Measurements from ENCODE around the gene CMBL.
A peak's percentile ranks its signal among the peaks of the same experiment; 100 is the strongest.

Gene CMBL

GRCh38 chr5:10297646-10298204 lies 10.0 kb downstream of the CMBL start:
- H3K27ac ChIP-seq: no peak overlapping the region
- H3K4me3 ChIP-seq: no peak overlapping the region
- no peak for TF ChIP-seq CTCF (IDR thresholded peaks at IDR 0.05)
- DNase-seq (ENCODE audit: low spot score): no peak

GRCh38 chr5:10295619-10296326 lies 11.9 kb downstream of the CMBL start:
- Histone ChIP-seq H3K4me3 (no peak overlapping the region), H3K27ac (no peak overlapping the region)
- TF ChIP-seq CTCF (IDR thresholded peaks at IDR 0.05): no peak
- DNase-seq (ENCODE audit: low spot score): no peak

- Histone ChIP-seq H3K4me3 (no peak overlapping the region), H3K27ac (no peak overlapping the region)
- TF ChIP-seq CTCF (IDR thresholded peaks at IDR 0.05): no peak
- DNase-seq (ENCODE audit: low spot score): no peak
Observed at GRCh38 chr5:10293907-10294662, 13.6 kb downstream of the CMBL start.

DNA sequence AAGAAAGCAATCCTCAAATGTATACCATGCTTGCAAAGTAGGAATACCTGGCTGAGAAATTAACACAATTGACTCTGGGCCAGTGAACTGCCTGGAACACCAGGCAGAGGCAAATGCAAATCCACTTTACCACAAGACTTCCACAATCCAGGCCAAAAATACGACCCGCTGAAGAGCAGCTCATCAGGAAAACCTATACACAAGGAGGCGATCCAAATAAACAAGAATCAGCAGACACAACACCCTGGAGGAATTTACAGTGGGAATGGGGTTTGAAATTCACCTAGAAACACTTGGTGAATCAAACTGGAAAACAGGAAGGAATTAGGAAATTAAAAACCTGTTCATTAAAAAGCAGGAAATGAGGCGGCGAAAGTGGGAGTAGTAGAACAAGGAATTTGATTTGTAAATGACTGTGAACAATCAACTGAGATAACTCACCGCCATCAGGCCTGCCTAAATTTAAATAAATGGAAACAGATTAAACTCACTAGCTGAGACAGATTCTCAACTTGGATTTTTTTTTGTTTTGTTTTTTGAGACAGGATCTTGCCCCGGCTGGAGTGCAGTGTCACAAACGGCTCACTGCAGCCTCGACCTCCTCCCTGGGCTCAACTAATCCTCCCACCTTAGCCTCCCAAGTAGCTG lies 15.9 kb downstream of the CMBL start:
- DNase-seq (ENCODE audit: low spot score): no peak
- Histone ChIP-seq H3K27ac (no peak overlapping the region), H3K4me3 (no peak overlapping the region)
- no peak for TF ChIP-seq CTCF (IDR thresholded peaks at IDR 0.05)

GRCh38 chr5:10290438-10290837 lies 17.3 kb downstream of the CMBL start:
- no peak for TF ChIP-seq CTCF (IDR thresholded peaks at IDR 0.05)
- no peak overlapping the region for H3K27ac ChIP-seq

GRCh38 chr5:10289991-10290390 lies 17.7 kb downstream of the CMBL start:
- Histone ChIP-seq H3K4me3 (no peak overlapping the region), H3K27ac (peak overlapping the region in 1 of 2 donors; percentile 11)
- no peak for TF ChIP-seq CTCF (IDR thresholded peaks at IDR 0.05)
- no peak for DNase-seq (ENCODE audit: low spot score)

More at GRCh38 chr5:10290438-10290837, 17.3 kb downstream of the CMBL start:
- H3K4me3 ChIP-seq: no peak overlapping the region
- no peak for DNase-seq (ENCODE audit: low spot score)

All from coronary artery (tissue), 2 donors.